ENCODE measurements around the gene WWOX. TPM values are rescaled to one million over a fixed set of nuclear protein-coding genes. Genes with fewer than 3 reads are reported as not detected.

WWOX gene
- polyA plus RNA-seq, 4 donors: 4.9 to 15.8 (median 7.0) TPM

DNA sequence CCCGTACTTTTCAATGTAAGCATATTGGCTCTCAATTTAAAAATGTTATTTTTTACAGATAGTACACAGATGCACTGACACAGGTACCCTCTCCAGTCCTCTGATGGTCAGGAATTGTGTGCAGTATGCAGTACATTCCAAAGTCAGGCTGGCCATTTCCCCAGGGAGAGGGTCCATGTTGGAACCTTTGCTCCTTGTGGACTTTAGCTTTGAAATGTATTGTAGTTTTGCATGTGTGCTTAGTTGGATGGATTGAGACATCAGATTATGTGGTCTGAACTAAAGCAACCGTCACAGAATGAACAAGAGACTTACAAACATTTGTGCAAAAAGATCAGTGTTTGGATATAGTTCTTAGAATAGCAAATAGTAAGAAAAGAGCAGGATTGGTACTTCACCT, 381.1 kb downstream of the WWOX start:
- no peak for FAIRE-seq
- peaks cover 0 to 8% (median 0%) of the 10 kb centered on the region in 3 donors for H3K4me1 ChIP-seq (ENCODE audit: control insufficient read depth in 3 of 3, insufficient read depth in 2 of 3, low read depth in 1 of 3, low read length in 2 of 3)
- H3K27ac ChIP-seq (ENCODE audit: low read depth in 1 of 3, low read length in 2 of 3): no peak overlapping the region
- no peaks in the 10 kb centered on the region for H3K9me3 ChIP-seq (ENCODE audit: control insufficient read depth in 2 of 2, insufficient read depth in 1 of 2, low read depth in 1 of 2, low read length in 1 of 2)
- H3K27me3 ChIP-seq (ENCODE audit: control insufficient read depth in 3 of 3, insufficient read depth in 3 of 3, low read length in 3 of 3): no peaks in the 10 kb centered on the region
- peak in 1 of 2 donors; percentile 46 for DNase-seq
- WGBS, 3 donors: 64 to 90% (median 84%) methylated on average over 2 of the region's 2 CpGs
- H3K36me3 ChIP-seq (ENCODE audit: control insufficient read depth in 3 of 3, insufficient read depth in 2 of 3, low read depth in 1 of 3, low read length in 3 of 3): no peaks in the 10 kb centered on the region
- H3K4me3 ChIP-seq (ENCODE audit: low read depth in 1 of 3, low read length in 3 of 3): no peak overlapping the region

DNA sequence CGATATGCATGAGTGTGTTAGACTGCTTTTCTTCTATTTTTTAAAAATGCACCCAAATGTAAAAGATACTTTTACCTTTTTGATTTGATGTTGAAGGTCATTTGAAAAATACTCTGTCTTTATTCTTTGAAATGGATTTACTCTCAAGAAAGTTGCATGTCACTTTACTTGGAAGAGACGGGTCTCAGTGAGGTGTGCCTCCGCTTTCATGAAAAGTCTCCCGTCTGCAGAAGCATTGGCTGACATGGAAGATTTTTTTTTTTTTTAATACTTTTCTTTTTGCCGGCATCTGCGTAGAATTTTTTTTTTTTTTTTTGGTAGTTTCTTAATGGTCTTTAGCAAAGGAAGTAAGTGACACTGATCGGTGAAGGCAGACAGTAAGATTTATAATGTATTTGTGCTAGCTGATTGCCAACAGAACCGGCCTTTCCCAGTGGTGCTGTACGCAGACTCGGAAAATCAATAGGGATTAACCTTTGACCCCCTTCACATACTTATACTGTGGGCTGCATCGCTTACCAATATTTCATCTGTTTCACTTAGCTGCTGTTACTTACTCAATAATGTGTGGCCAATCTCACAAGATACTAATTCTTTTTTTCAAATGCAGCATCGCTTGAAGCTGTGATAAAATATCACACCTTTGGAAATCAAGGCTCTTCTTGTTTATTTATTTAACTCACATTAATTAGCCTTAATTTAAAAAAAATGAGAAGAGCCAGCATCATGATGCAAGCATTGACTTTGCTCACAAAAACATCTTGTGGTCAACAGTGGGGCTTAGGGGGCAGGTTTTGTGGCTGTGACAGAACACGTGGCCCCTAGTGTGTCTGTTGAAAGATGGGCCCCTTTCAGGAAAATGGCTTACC, 383.9 kb downstream of the WWOX start:
- Histone ChIP-seq H3K4me1 (ENCODE audit: control insufficient read depth in 3 of 3, insufficient read depth in 2 of 3, low read depth in 1 of 3, low read length in 2 of 3) (peaks cover 0 to 8% (median 0%) of the 10 kb centered on the region in 3 donors), H3K27me3 (ENCODE audit: control insufficient read depth in 3 of 3, insufficient read depth in 3 of 3, low read length in 3 of 3) (no peaks in the 10 kb centered on the region), H3K4me3 (ENCODE audit: low read depth in 1 of 3, low read length in 3 of 3) (no peak overlapping the region), H3K36me3 (ENCODE audit: control insufficient read depth in 3 of 3, insufficient read depth in 2 of 3, low read depth in 1 of 3, low read length in 3 of 3) (no peaks in the 10 kb centered on the region), H3K9me3 (ENCODE audit: control insufficient read depth in 2 of 2, insufficient read depth in 1 of 2, low read depth in 1 of 2, low read length in 1 of 2) (no peaks in the 10 kb centered on the region), H3K27ac (ENCODE audit: low read depth in 1 of 3, low read length in 2 of 3) (no peak overlapping the region)
- DNase-seq (peak; percentile 68 to 75), FAIRE-seq (no peak)
- WGBS, 3 donors: 45 to 74% (median 58%) methylated on average over 13 of the region's 13 CpGs

DNA sequence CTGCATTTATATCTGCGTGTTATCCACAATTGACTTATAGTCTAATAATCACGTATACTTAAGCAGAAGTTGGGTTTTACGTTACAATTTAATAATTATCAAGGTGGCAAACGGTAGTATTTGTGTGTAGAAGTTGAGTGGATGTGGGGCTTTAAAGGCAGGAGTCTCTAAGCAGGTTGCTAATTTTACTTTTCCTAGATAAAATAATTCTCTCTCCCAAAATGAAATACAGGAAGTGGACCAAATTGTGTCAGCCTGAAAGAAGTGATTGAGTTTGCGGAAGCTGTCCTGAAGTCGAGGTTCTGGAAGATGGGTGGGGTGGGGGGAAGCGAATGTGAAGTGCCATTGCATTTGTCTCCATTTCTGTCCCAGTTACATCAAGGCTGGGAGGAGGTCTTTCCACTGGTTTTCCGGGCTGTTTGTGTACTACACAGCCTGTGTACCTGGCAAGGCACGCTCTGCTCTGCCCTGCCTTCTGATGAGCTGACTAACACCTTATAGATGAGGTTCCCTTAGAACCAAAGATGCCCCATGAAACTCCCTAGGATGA, 385.1 kb downstream of the WWOX start:
- FAIRE-seq (no peak), DNase-seq (no peak)
- Histone ChIP-seq H3K4me1 (ENCODE audit: control insufficient read depth in 3 of 3, insufficient read depth in 2 of 3, low read depth in 1 of 3, low read length in 2 of 3) (peaks cover 0 to 8% (median 0%) of the 10 kb centered on the region in 3 donors), H3K4me3 (ENCODE audit: low read depth in 1 of 3, low read length in 3 of 3) (no peak overlapping the region), H3K27ac (ENCODE audit: low read depth in 1 of 3, low read length in 2 of 3) (no peak overlapping the region), H3K9me3 (ENCODE audit: control insufficient read depth in 2 of 2, insufficient read depth in 1 of 2, low read depth in 1 of 2, low read length in 1 of 2) (no peaks in the 10 kb centered on the region), H3K27me3 (ENCODE audit: control insufficient read depth in 3 of 3, insufficient read depth in 3 of 3, low read length in 3 of 3) (no peaks in the 10 kb centered on the region), H3K36me3 (ENCODE audit: control insufficient read depth in 3 of 3, insufficient read depth in 2 of 3, low read depth in 1 of 3, low read length in 3 of 3) (no peaks in the 10 kb centered on the region)
- 90 to 92% (median 92%) methylated on average over 9 of the region's 9 CpGs for WGBS, 3 donors

DNA sequence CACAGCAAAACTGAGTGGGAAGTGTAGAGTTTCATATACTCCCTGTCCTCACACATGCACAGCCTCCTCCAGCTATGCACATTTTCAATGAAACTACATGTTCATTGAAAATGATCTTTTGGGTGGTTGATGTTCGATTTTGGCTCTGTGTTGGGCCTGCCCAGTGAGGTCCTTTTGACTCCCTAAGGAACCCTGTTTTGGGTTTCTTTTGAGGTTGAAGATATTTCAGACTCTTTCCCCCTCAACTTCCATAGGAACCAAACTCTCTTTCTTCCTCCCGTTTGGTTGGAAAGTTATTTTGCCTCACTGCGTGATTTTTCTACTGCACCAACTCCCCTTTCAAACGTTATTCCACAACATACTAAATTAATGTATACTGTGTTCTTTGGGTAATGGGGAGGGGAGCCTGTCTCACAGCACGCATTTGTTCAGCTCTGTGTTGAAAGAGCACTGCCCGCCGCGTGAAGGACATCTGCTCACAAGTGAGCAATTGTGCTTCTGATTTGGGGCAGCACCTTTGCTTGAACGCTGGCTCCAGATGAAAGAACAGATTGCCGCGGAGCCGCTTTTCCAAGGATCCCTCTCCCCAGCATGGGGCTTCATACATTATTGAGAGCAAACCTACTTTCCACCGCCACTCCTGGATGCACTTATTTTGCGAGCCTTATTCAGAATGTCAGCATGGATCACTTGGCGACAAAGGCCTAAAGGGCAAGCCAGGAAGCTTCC, 385.9 kb downstream of the WWOX start:
- WGBS, 3 donors: 85 to 87% (median 86%) methylated on average over 15 of the region's 15 CpGs
- Histone ChIP-seq H3K27ac (ENCODE audit: low read depth in 1 of 3, low read length in 2 of 3) (no peak overlapping the region), H3K4me1 (ENCODE audit: control insufficient read depth in 3 of 3, insufficient read depth in 2 of 3, low read depth in 1 of 3, low read length in 2 of 3) (peaks cover 0 to 8% (median 0%) of the 10 kb centered on the region in 3 donors), H3K27me3 (ENCODE audit: control insufficient read depth in 3 of 3, insufficient read depth in 3 of 3, low read length in 3 of 3) (no peaks in the 10 kb centered on the region), H3K36me3 (ENCODE audit: control insufficient read depth in 3 of 3, insufficient read depth in 2 of 3, low read depth in 1 of 3, low read length in 3 of 3) (no peaks in the 10 kb centered on the region), H3K9me3 (ENCODE audit: control insufficient read depth in 2 of 2, insufficient read depth in 1 of 2, low read depth in 1 of 2, low read length in 1 of 2) (no peaks in the 10 kb centered on the region), H3K4me3 (ENCODE audit: low read depth in 1 of 3, low read length in 3 of 3) (no peak overlapping the region)
- no peak for FAIRE-seq
- DNase-seq: no peak

DNA sequence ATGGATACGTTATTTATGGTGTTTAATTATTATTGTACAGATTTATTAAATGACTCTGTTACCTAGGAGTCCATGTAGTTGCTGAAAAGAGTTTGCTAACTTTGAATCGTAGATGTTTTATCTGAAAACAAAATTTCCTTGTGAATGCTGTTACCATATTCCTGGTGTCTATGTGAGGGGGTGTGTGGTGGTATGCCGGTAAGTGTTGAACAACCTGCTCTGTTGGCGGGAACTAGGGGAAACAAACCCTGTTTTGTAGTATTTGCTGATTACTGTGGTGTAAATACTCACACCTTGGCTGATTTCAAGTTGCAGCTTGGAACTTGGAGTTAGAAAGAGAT, 386.4 kb downstream of the WWOX start:
- DNase-seq (no peak), FAIRE-seq (no peak)
- H3K36me3 ChIP-seq (ENCODE audit: control insufficient read depth in 3 of 3, insufficient read depth in 2 of 3, low read depth in 1 of 3, low read length in 3 of 3): no peaks in the 10 kb centered on the region
- no peak overlapping the region for H3K27ac ChIP-seq (ENCODE audit: low read depth in 1 of 3, low read length in 2 of 3)
- H3K9me3 ChIP-seq (ENCODE audit: control insufficient read depth in 2 of 2, insufficient read depth in 1 of 2, low read depth in 1 of 2, low read length in 1 of 2): no peaks in the 10 kb centered on the region
- H3K4me1 ChIP-seq (ENCODE audit: control insufficient read depth in 3 of 3, insufficient read depth in 2 of 3, low read depth in 1 of 3, low read length in 2 of 3): peaks cover 0 to 8% (median 0%) of the 10 kb centered on the region in 3 donors
- WGBS, 3 donors: 81 to 92% (median 81%) methylated on average over 4 of the region's 4 CpGs
- no peak overlapping the region for H3K4me3 ChIP-seq (ENCODE audit: low read depth in 1 of 3, low read length in 3 of 3)
- H3K27me3 ChIP-seq (ENCODE audit: control insufficient read depth in 3 of 3, insufficient read depth in 3 of 3, low read length in 3 of 3): no peaks in the 10 kb centered on the region

DNA sequence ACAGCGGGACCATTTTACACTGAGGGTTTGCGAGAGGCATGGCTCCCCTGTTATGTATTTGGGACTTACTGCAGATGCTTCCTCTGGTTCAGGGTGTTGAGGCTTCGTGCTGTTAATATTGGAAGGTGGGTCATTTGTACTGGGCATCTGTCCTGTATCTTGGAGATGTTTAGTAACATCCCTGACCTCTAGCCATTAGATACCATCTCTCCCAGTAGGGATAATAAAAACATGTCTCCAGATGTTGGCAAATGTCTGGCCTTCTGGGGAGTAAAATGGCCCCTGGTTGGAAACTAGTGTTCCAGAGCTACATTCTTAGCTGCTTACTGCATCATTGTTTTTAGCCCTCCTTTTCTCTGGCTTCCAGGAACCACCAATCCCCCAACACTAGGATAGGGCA, 388.0 kb downstream of the WWOX start:
- Histone ChIP-seq H3K36me3 (ENCODE audit: control insufficient read depth in 3 of 3, insufficient read depth in 2 of 3, low read depth in 1 of 3, low read length in 3 of 3) (no peaks in the 10 kb centered on the region), H3K27ac (ENCODE audit: low read depth in 1 of 3, low read length in 2 of 3) (no peak overlapping the region), H3K4me1 (ENCODE audit: control insufficient read depth in 3 of 3, insufficient read depth in 2 of 3, low read depth in 1 of 3, low read length in 2 of 3) (peaks cover 0 to 8% (median 0%) of the 10 kb centered on the region in 3 donors), H3K27me3 (ENCODE audit: control insufficient read depth in 3 of 3, insufficient read depth in 3 of 3, low read length in 3 of 3) (no peaks in the 10 kb centered on the region), H3K4me3 (ENCODE audit: low read depth in 1 of 3, low read length in 3 of 3) (no peak overlapping the region), H3K9me3 (ENCODE audit: control insufficient read depth in 2 of 2, insufficient read depth in 1 of 2, low read depth in 1 of 2, low read length in 1 of 2) (no peaks in the 10 kb centered on the region)
- FAIRE-seq (no peak), DNase-seq (no peak)
- WGBS, 3 donors: 92 to 97% (median 95%) methylated on average over 3 of the region's 3 CpGs

DNA sequence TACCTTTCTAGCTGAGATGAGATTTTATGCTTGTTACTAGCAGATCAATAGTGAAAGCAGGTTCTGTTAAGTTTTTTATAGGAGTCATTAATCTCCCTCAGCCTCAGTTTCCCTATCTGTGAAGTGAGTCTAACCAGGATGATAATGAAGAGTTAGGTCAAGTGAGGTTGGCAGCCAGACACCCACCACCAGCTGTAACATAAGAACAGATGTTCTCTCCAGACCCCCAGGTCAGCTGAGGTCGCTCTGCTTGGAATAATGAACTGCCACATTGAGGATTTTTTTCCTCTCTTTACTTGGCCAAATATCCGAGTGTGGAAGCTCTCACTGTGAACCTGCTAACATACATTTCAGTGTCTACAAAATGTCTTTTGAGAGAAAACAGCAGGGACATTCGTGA, 389.6 kb downstream of the WWOX start:
- FAIRE-seq (no peak), DNase-seq (no peak)
- Histone ChIP-seq H3K4me1 (ENCODE audit: control insufficient read depth in 3 of 3, insufficient read depth in 2 of 3, low read depth in 1 of 3, low read length in 2 of 3) (no peaks in the 10 kb centered on the region), H3K4me3 (ENCODE audit: low read depth in 1 of 3, low read length in 3 of 3) (no peak overlapping the region), H3K27me3 (ENCODE audit: control insufficient read depth in 3 of 3, insufficient read depth in 3 of 3, low read length in 3 of 3) (no peaks in the 10 kb centered on the region), H3K27ac (ENCODE audit: low read depth in 1 of 3, low read length in 2 of 3) (no peak overlapping the region), H3K36me3 (ENCODE audit: control insufficient read depth in 3 of 3, insufficient read depth in 2 of 3, low read depth in 1 of 3, low read length in 3 of 3) (no peaks in the 10 kb centered on the region), H3K9me3 (ENCODE audit: control insufficient read depth in 2 of 2, insufficient read depth in 1 of 2, low read depth in 1 of 2, low read length in 1 of 2) (no peaks in the 10 kb centered on the region)
- WGBS, 3 donors: 48 to 57% (median 49%) methylated on average over 3 of the region's 3 CpGs

DNA sequence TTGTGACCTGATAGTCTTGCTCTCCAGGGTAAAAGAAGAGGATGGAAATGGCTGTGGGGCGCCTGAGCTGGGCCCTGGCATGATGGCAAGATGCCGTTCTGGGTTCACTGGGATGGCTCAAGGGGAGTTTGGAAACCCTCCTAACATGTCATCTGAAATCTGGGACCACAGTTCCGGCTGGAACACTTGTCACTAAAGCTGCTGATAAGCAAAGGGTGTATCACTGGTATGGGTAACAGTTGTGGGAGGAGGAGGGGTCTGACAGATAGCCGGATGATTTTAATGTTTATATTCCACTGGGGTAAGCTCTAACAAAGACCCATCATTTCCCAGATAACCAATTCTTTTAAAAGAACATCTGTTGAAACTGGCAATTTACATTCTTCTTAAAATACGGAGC, 390.2 kb downstream of the WWOX start:
- 78 to 85% (median 80%) methylated on average over 5 of the region's 5 CpGs for WGBS, 3 donors
- no peak for DNase-seq
- H3K4me1 ChIP-seq (ENCODE audit: control insufficient read depth in 3 of 3, insufficient read depth in 2 of 3, low read depth in 1 of 3, low read length in 2 of 3): no peaks in the 10 kb centered on the region
- no peaks in the 10 kb centered on the region for H3K27me3 ChIP-seq (ENCODE audit: control insufficient read depth in 3 of 3, insufficient read depth in 3 of 3, low read length in 3 of 3)
- no peak overlapping the region for H3K4me3 ChIP-seq (ENCODE audit: low read depth in 1 of 3, low read length in 3 of 3)
- no peak for FAIRE-seq
- no peaks in the 10 kb centered on the region for H3K36me3 ChIP-seq (ENCODE audit: control insufficient read depth in 3 of 3, insufficient read depth in 2 of 3, low read depth in 1 of 3, low read length in 3 of 3)
- no peak overlapping the region for H3K27ac ChIP-seq (ENCODE audit: low read depth in 1 of 3, low read length in 2 of 3)
- no peaks in the 10 kb centered on the region for H3K9me3 ChIP-seq (ENCODE audit: control insufficient read depth in 2 of 2, insufficient read depth in 1 of 2, low read depth in 1 of 2, low read length in 1 of 2)
